Skin of body (tissue), 2 donors: ENCODE data around the gene IKBIP. TPM values are rescaled to one million over a fixed set of nuclear protein-coding genes. Genes with fewer than 3 reads are reported as not detected.
"Not testable (repeated sequence)": the region's sequence is repeated elsewhere in the genome, so short reads cannot be mapped to it uniquely, and the experiment has no call there.

Experiments used
- DNase-seq: peaks from one replicate; lab custom pipeline; 2025; lab: John Stamatoyannopoulos, UW
- total RNA-seq: library from RNA; depleted of rRNA; stranded (reverse); fragments of >200 nt; gene quantifications from one replicate; pipeline ENCODE4 v1.2.3, GENCODE V29; 2014

IKBIP gene
- total RNA-seq = 20.7 TPM

- peak; percentile 97 for DNase-seq
Observed at GRCh38 chr12:98644712-98645571, at the start of gene IKBIP, which contains the start of gene APAF1. Gene IKBIP, minus strand, starts transcription at chr12:98644788. Its CDS starts 87 bp downstream, at chr12:98644701. Gene APAF1, plus strand, starts transcription at chr12:98645290. Its CDS starts 3,070 bp downstream, at chr12:98648360.

- no peak for DNase-seq
Observed at GRCh38 chr12:98691351-98691750, 46.8 kb upstream of the IKBIP start.

- no peak for DNase-seq
Observed at GRCh38 chr12:98686603-98687002, 42.0 kb upstream of the IKBIP start.

- no peak for DNase-seq
Observed at GRCh38 chr12:98684199-98684598, 39.6 kb upstream of the IKBIP start.

- DNase-seq = no peak
Observed at GRCh38 chr12:98679611-98680005, 35.0 kb upstream of the IKBIP start.

GRCh38 chr12:98678946-98679610 is 34.5 kb upstream of the IKBIP start:
- DNase-seq = no peak

- DNase-seq = no peak
Observed at GRCh38 chr12:98678236-98678945, 33.8 kb upstream of the IKBIP start.

- no peak for DNase-seq
Observed at GRCh38 chr12:98674841-98675240, 30.3 kb upstream of the IKBIP start.

GRCh38 chr12:98671459-98671858 is 26.9 kb upstream of the IKBIP start:
- DNase-seq = no peak

GRCh38 chr12:98669751-98670150 is 25.2 kb upstream of the IKBIP start:
- DNase-seq = no peak

- DNase-seq = no peak
Observed at GRCh38 chr12:98660521-98660920, 15.9 kb upstream of the IKBIP start.

GRCh38 chr12:98656289-98657101 is 11.9 kb upstream of the IKBIP start:
- DNase-seq = no peak

- peak; percentile 45 for DNase-seq
Observed at GRCh38 chr12:98653866-98654493, 9.4 kb upstream of the IKBIP start.

GRCh38 chr12:98651328-98651727 is 6.7 kb upstream of the IKBIP start:
- no peak for DNase-seq

- peak; percentile 8 for DNase-seq
Observed at GRCh38 chr12:98646294-98647090, 1.9 kb upstream of the IKBIP start.

GRCh38 chr12:98645572-98646067 is 1.0 kb upstream of the IKBIP start:
- DNase-seq = peak; percentile 2

GRCh38 chr12:98644433-98644711 is 216 bp downstream of the IKBIP start:
- peak; percentile 53 for DNase-seq

GRCh38 chr12:98642801-98643200 is 1.8 kb downstream of the IKBIP start:
- not testable (repeated sequence) for DNase-seq

- no peak for DNase-seq
Observed at GRCh38 chr12:98639491-98639890, 5.1 kb downstream of the IKBIP start.

- DNase-seq = no peak
Observed at GRCh38 chr12:98638009-98638408, 6.6 kb downstream of the IKBIP start.
